Measurements from ENCODE around the gene TGFBR3. TPM values are rescaled to one million over a fixed set of nuclear protein-coding genes. Genes with fewer than 3 reads are reported as not detected.

TGFBR3 gene
- total and polyA plus RNA-seq, 9 of the 15 experiments (the other 6 are each of a cell fraction or from before 2014, with no cell fraction given), result 3.6 to 32.4 (median 15.6) TPM

GRCh38 chr1:91885716-91886506 lies at the start of gene TGFBR3 (continued):
- TF ChIP-seq ZNF318 (IDR thresholded peaks at IDR 0.05; ENCODE audit: borderline replicate concordance in 1 of 2, low read depth in 1 of 2) (no peak), ZBTB49 (CRISPR knock-in tag; IDR thresholded peaks at IDR 0.05; ENCODE audit: borderline replicate concordance) (no peak), RCOR1 (IDR thresholded peaks at IDR 0.05; ENCODE audit: borderline replicate concordance in 1 of 2, low read depth in 2 of 2, low read length in 2 of 2) (no peak), GTF2F1 (IDR thresholded peaks at IDR 0.05; ENCODE audit: low read depth, low read length) (no peak)
